Mesodermal cell (in vitro differentiated cells): ENCODE data around the gene TYK2.
A peak's percentile ranks its signal among the peaks of the same experiment; 100 is the strongest.
"Not testable (repeated sequence)": the region's sequence is repeated elsewhere in the genome, so short reads cannot be mapped to it uniquely, and the experiment has no call there.

ENCODE experiments used
- H3K27ac ChIP-seq: 2 replicates; pipeline ENCODE4 v1.7.0; 2013; ENCODE audit warnings: mild to moderate bottlenecking, low read depth, low read length, moderate library complexity; ENCODE audit not compliant: severe bottlenecking
- H3K36me3 ChIP-seq: 2 replicates; pipeline ENCODE4 v1.7.1; 2013; ENCODE audit warnings: mild to moderate bottlenecking, low read length, moderate library complexity; ENCODE audit not compliant: control insufficient read depth, insufficient read depth
- H3K4me1 ChIP-seq: one replicate; pipeline ENCODE4 v1.7.1; 2013; ENCODE audit warnings: mild to moderate bottlenecking, low read length; ENCODE audit not compliant: insufficient read depth, control insufficient read depth, poor library complexity, severe bottlenecking
- H3K4me3 ChIP-seq: 2 replicates; pipeline ENCODE4 v1.7.0; 2013; ENCODE audit warnings: low read length, control low read depth, mild to moderate bottlenecking; ENCODE audit not compliant: insufficient read depth, poor library complexity, severe bottlenecking; ENCODE audit errors: extremely low read depth
- H3K9me3 ChIP-seq: 2 replicates; pipeline ENCODE4 v1.7.1; 2013; ENCODE audit warnings: mild to moderate bottlenecking, low read length, moderate library complexity; ENCODE audit not compliant: control insufficient read depth
- WGBS, 2 experiments: methylation state at CpG; one replicate each; pipeline ENCODE4 v1.1.5; 2013; ENCODE audit warnings: missing lambda C conversion rate in 2 of 2; ENCODE audit not compliant: insufficient coverage in 2 of 2; 5-methylcytosine and 5-hydroxymethylcytosine counted together

TYK2 gene

DNA sequence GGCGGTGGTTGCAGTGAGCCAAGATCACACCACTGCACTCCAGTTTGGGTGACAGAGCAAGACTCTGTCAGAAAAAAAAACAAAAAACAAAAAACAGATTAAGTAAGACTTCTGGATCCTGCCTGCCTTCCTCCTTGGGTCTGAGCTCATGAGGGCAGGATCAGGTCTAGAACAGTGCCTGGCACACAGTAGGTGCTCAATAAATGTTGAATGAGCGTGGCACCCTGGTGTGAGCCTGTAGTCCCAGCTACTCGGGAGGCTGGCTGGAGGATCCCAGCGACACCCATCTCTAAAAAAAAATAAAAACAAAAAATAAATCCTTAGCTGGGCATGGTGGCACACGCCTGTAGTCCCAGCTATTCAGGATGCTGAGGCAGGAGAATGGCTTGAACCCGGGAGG lies 25.8 kb upstream of the TYK2 start:
- Histone ChIP-seq H3K27ac (no peak overlapping the region), H3K4me1 (peaks cover 13% of the 10 kb centered on the region), H3K9me3 (no peaks in the 10 kb centered on the region), H3K4me3 (no peak overlapping the region), H3K36me3 (peaks cover 6% of the 10 kb centered on the region)
- WGBS, 2 experiments = 82 to 91% methylated on average over 2 to 3 of the region's 6 CpGs

- H3K9me3 ChIP-seq = no peaks in the 10 kb centered on the region
- no peak overlapping the region for H3K27ac ChIP-seq
- peaks cover 13% of the 10 kb centered on the region for H3K4me1 ChIP-seq
- peaks cover 17% of the 10 kb centered on the region for H3K36me3 ChIP-seq
- WGBS, 2 experiments = 33 to 39% methylated on average over 3 to 20 of the region's 43 CpGs
- H3K4me3 ChIP-seq = peak overlapping the region; percentile 100
Measured at GRCh38 chr19:10404888-10405820, 24.8 kb upstream of the TYK2 start.

- Histone ChIP-seq H3K9me3 (no peaks in the 10 kb centered on the region), H3K4me1 (peaks cover 13% of the 10 kb centered on the region), H3K27ac (peak within 1 kb of the TSS; percentile 77), H3K36me3 (peaks cover 28% of the 10 kb centered on the region), H3K4me3 (peak within 1 kb of the TSS; percentile 100)
- 1% methylated on average over 54 to 61 of the region's 69 CpGs for WGBS, 2 experiments
Measured at GRCh38 chr19:10403137-10404021, 23.0 kb upstream of the TYK2 start, which contains the start of gene CDC37. CDC37 (minus strand) TSS chr19:10403542; CDS start chr19:10403479, 63 bp downstream.

GRCh38 chr19:10402441-10403038 lies 22.2 kb upstream of the TYK2 start:
- Histone ChIP-seq H3K4me1 (peaks cover 13% of the 10 kb centered on the region), H3K9me3 (no peaks in the 10 kb centered on the region), H3K4me3 (peak overlapping the region; percentile 100), H3K36me3 (peaks cover 35% of the 10 kb centered on the region), H3K27ac (peak overlapping the region; percentile 62)
- 1% methylated on average over 13 to 15 of the region's 15 CpGs for WGBS, 2 experiments

DNA sequence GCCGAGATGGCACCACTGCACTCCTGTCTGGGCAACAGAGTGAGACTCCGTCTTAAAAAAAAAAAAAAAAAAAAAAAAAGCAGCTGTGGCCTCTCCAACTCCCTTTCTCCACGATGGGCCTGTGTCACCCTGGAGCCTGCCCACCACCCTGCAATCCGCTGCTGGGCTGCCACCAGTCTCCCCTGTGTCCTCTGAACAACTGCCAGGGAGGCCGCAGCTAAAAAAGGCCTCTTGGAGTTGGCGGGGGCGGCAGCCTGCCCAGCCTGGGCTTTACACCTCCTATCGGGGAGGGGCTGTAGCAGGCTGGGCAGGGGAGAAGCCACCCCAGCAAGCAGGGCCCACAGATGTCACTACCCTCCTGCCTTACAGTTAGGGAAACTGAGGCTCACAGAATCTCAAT lies 19.5 kb upstream of the TYK2 start:
- Histone ChIP-seq H3K4me3 (no peak overlapping the region), H3K27ac (no peak overlapping the region), H3K4me1 (peaks cover 13% of the 10 kb centered on the region), H3K36me3 (peaks cover 56% of the 10 kb centered on the region), H3K9me3 (no peaks in the 10 kb centered on the region)
- WGBS, 2 experiments = 100% methylated on average over 2 of the region's 8 CpGs

DNA sequence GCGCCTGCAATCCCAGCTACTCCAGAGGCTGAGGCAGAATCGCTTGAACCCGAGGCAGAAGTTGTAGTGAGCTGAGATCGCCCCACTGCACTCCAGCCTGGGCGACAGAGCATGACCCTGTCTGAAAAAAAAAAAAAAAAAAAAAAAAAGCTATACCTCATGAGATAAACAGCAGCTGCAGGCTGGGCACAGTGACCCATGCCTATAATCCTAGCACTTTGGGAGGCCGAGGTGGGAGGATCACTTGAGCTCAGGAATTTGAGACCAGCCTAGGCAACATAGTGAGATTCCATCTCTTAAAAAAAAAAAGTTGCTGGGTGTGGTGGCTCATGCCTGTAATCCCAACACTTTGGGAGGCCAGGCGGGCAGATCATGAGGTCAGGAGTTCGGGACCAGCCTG lies 19.0 kb upstream of the TYK2 start:
- H3K27ac ChIP-seq, H3K4me3 ChIP-seq, H3K9me3 ChIP-seq: not testable (repeated sequence)
- WGBS, 2 experiments = 92 to 100% methylated on average over 3 to 6 of the region's 8 CpGs
- Histone ChIP-seq H3K4me1 (peaks cover 13% of the 10 kb centered on the region), H3K36me3 (peaks cover 61% of the 10 kb centered on the region)

DNA sequence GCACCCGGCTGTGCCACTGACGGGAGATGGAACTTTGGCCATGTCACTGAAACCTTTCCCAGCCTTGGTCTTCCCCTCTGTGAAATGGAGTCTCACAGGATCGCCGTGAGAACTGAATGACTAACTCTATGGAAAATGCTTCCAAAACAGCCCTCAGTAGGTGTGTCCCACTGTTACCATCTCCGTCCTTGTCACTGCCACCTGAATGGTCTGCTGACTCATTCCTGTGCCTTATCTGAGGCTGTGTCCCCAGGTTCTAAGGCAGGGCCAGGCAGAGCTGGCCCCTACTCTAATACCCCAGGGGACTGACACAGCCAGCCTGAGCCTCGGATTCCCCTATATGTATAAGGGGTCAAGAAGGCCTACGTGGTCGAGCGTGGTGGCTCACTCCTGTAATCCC lies 18.4 kb upstream of the TYK2 start:
- H3K4me3 ChIP-seq = no peak overlapping the region
- H3K36me3 ChIP-seq = peaks cover 64% of the 10 kb centered on the region
- no peak overlapping the region for H3K27ac ChIP-seq
- WGBS, 2 experiments = 92 to 96% methylated on average over 8 to 9 of the region's 9 CpGs
- H3K9me3 ChIP-seq = no peaks in the 10 kb centered on the region
- H3K4me1 ChIP-seq = peaks cover 13% of the 10 kb centered on the region

- H3K36me3 ChIP-seq = peaks cover 84% of the 10 kb centered on the region
Measured at GRCh38 chr19:10395917-10396316, 15.5 kb upstream of the TYK2 start.

DNA sequence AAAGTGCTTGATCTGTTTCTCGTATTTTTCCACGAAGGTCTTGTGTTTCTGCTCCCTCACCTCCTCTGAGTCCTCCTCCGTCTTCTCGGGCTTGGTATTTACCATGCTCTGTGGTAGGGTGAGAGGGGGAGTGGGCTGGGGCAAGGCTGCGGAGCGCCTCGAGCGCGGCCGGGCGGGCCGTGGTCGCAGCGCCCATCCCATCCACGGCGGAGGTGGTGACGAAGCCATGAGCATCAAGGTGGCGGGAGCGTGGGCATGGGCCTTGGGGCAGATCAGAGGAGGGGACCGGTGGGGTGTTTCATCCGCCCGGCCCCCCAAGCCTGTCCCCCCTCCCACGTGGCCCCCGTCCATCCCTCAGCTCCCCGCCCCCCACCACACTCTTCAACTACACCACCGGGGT lies 15.1 kb upstream of the TYK2 start:
- 97 to 99% methylated on average over 14 to 16 of the region's 26 CpGs for WGBS, 2 experiments
- Histone ChIP-seq H3K4me3 (no peak overlapping the region), H3K36me3 (peaks cover 84% of the 10 kb centered on the region), H3K4me1 (no peaks in the 10 kb centered on the region), H3K9me3 (no peaks in the 10 kb centered on the region), H3K27ac (no peak overlapping the region)

More at GRCh38 chr19:10395917-10396316, 15.5 kb upstream of the TYK2 start:
- Histone ChIP-seq H3K4me3 (no peak overlapping the region), H3K27ac (no peak overlapping the region), H3K4me1 (no peaks in the 10 kb centered on the region), H3K9me3 (no peaks in the 10 kb centered on the region)
- 97 to 98% methylated on average over 21 of the region's 24 CpGs for WGBS, 2 experiments

GRCh38 chr19:10395003-10395402 lies 14.6 kb upstream of the TYK2 start:
- H3K4me1 ChIP-seq = no peaks in the 10 kb centered on the region
- no peaks in the 10 kb centered on the region for H3K9me3 ChIP-seq
- 95 to 98% methylated on average over 10 to 11 of the region's 12 CpGs for WGBS, 2 experiments
- no peak overlapping the region for H3K27ac ChIP-seq
- H3K36me3 ChIP-seq = peaks cover 84% of the 10 kb centered on the region
- no peak overlapping the region for H3K4me3 ChIP-seq
